SK-N-MC (cell line): ENCODE results near the gene LAG3.

ENCODE experiments used
- EZH2 ChIP-seq: fragments of 200-600 bp; sonication (generic); IDR thresholded peaks from one replicate; pipeline ENCODE4 v1.6.1; 2017; ENCODE audit warnings: antibody characterized with exemption
- FOXP2 ChIP-seq: optimal IDR thresholded peaks from 2 replicates; pipeline ENCODE3; 2011; ENCODE audit warnings: mild to moderate bottlenecking, moderate library complexity; ENCODE audit not compliant: insufficient read depth; ENCODE audit errors: extremely low read length, control extremely low read depth
- POLR2AphosphoS5 ChIP-seq: IDR thresholded peaks from 2 replicates; pipeline ENCODE4 v1.6.1; 2012; ENCODE audit warnings: mild to moderate bottlenecking, low read depth, low read length, borderline replicate concordance

DNA sequence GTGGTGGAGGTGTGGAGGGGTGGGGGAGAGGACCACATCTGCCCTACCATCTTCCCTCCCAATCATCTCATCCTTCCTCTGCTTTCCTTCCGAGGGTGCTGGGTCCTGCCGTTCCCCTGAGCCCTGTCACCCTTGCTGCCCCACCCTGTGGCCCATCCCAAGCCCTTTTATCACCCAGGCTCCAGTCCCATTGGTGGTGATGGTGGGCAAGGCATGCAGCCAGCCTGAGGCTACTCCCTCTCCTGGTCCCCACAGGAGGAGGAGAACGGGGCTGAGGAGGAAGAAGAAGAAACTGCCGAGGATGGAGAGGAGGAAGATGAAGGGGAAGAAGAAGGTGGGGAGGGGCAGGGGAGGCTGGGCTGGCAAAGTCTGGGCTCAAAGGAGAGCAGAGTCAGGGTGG lies 2.7 kb upstream of the LAG3 start:
- TF ChIP-seq POLR2AphosphoS5 (no peak), FOXP2 (no peak), EZH2 (no peak)
